HCT116 (cell line): Measurements from ENCODE around the gene BCAR1. TPM values are rescaled to one million over a fixed set of nuclear protein-coding genes. Genes with fewer than 3 reads are reported as not detected.

Source experiments
- ATAC-seq: fragments of 200-7000 bp; cut with Tn5 transposase; 2 replicates; pipeline ENCODE4 v1.9.1; 2020; ENCODE audit warnings: mild to moderate bottlenecking, moderate library complexity
- BruUV-seq: library from RNA; stranded (reverse); fragments of 400-500 nt; replicated peaks from 2 replicates; lab custom pipeline; 2021; lab: Mats Ljungman, UMichigan
- CTCF ChIA-PET: fragments of 300-600 bp; sonication (Branson Sonifier 250); formaldehyde crosslinking; loops from one replicate; lab custom pipeline; 2021; ENCODE audit warnings: antibody characterized with exemption; lab: Charles Lee
- POLR2A ChIA-PET: fragments of 300-600, 350-600 bp; sonication (Branson Sonifier 250); formaldehyde crosslinking; loops from one replicate; lab custom pipeline; 2021; ENCODE audit warnings: antibody characterized with exemption; lab: Charles Lee
- RAD21 ChIA-PET, 2 experiments: fragments of 300-600 bp; sonication (Branson Sonifier 250); formaldehyde crosslinking; loops; one replicate each; lab custom pipeline; 2023; ENCODE audit warnings: low total read pairs in 2 of 2; ENCODE audit not compliant: uncharacterized antibody in 2 of 2, unreplicated experiment in 2 of 2, low non-redundant PET in 1 of 2; lab: Charles Lee
- DNase-seq: peaks from one replicate; pipeline ENCODE4 v3.0.0-alpha.2; 2010; ENCODE audit warnings: low read depth, low spot score
- H2AFZ ChIP-seq: fragments of 200-600 bp; shearing (Covaris generic), sonication (generic); 2 replicates; pipeline ENCODE4 v1.6.1; 2017; ENCODE audit warnings: low read depth, mixed run types, mixed read lengths, antibody characterized with exemption, low read length; ENCODE audit not compliant: poor library complexity, severe bottlenecking
- H3K27ac ChIP-seq: 2 replicates; pipeline ENCODE4 v1.5.1; 2012; ENCODE audit warnings: low read depth, low read length
- H3K27me3 ChIP-seq: fragments of 200-600 bp; sonication (generic); 2 replicates; pipeline ENCODE4 v1.6.1; 2016; ENCODE audit warnings: mixed run types, low read length, mixed read lengths; ENCODE audit not compliant: insufficient read depth
- H3K36me3 ChIP-seq, 2 experiments: fragments of 200-500 bp in 1 of 2; fragments of 200-600 bp in 1 of 2; sonication (Bioruptor generic) in 1 of 2; sonication (generic) in 1 of 2; 2 replicates each; pipeline versions ENCODE4 v1.5.1 to v1.6.1; 2014 to 2016; ENCODE audit warnings: low read length in 2 of 2, inconsistent platforms in 1 of 2, mixed read lengths in 1 of 2, mixed run types in 1 of 2; ENCODE audit not compliant: insufficient read depth in 2 of 2, control insufficient read depth in 1 of 2
- H3K4me1 ChIP-seq, 2 experiments: fragments of 200-600 bp in 1 of 2; sonication (generic) in 1 of 2; 2 replicates each; pipeline versions ENCODE4 v1.5.1 to v1.6.1; 2012 to 2017; ENCODE audit warnings: low read length in 2 of 2, inconsistent platforms in 1 of 2, mild to moderate bottlenecking in 1 of 2, mixed read lengths in 1 of 2, mixed run types in 1 of 2, moderate library complexity in 1 of 2; ENCODE audit not compliant: insufficient read depth in 2 of 2, control insufficient read depth in 1 of 2
- H3K4me2 ChIP-seq: fragments of 200-600 bp; sonication (generic); 2 replicates; pipeline ENCODE4 v1.6.1; 2017; ENCODE audit warnings: mixed run types, low read length, mixed read lengths
- H3K4me3 ChIP-seq, 2 experiments: fragments of 200-600 bp in 1 of 2; sonication (generic) in 1 of 2; replicated peaks in 1 of 2; 2 replicates each; pipeline ENCODE4 v1.5.1; 2011 to 2016; ENCODE audit warnings: low read length in 2 of 2, control low read depth in 1 of 2, low read depth in 1 of 2, mild to moderate bottlenecking in 1 of 2, mixed read lengths in 1 of 2, mixed run types in 1 of 2
- H3K79me2 ChIP-seq: fragments of 200-600 bp; sonication (generic); 2 replicates; pipeline ENCODE4 v1.6.1; 2017; ENCODE audit warnings: mild to moderate bottlenecking, mixed run types, low read length, moderate library complexity, mixed read lengths; ENCODE audit not compliant: insufficient read depth
- H3K9ac ChIP-seq: fragments of 200-600 bp; sonication (generic); 2 replicates; pipeline ENCODE4 v1.6.1; 2016; ENCODE audit warnings: low read length, mixed read lengths
- H3K9me2 ChIP-seq: fragments of 200-600 bp; sonication (generic), shearing (Covaris generic); 2 replicates; pipeline ENCODE4 v1.6.1; 2017; ENCODE audit warnings: mixed run types, mild to moderate bottlenecking, moderate library complexity; ENCODE audit not compliant: insufficient read depth
- H3K9me3 ChIP-seq, 2 experiments: fragments of 200-500 bp in 1 of 2; fragments of 200-600 bp in 1 of 2; sonication (Bioruptor generic) in 1 of 2; sonication (generic) in 1 of 2; 2 replicates each; pipeline ENCODE4 v1.6.1; 2014 to 2017; ENCODE audit warnings: low read length in 2 of 2, mixed read lengths in 2 of 2, inconsistent platforms in 1 of 2, low read depth in 1 of 2, mild to moderate bottlenecking in 1 of 2, mixed run types in 1 of 2, moderate library complexity in 1 of 2; ENCODE audit not compliant: control insufficient read depth in 1 of 2, insufficient read depth in 1 of 2
- H4K20me1 ChIP-seq: fragments of 200-600 bp; sonication (generic), shearing (Covaris generic); 2 replicates; pipeline ENCODE4 v1.6.1; 2017; ENCODE audit warnings: mixed run types, mild to moderate bottlenecking, moderate library complexity; ENCODE audit not compliant: insufficient read depth
- CEBPB ChIP-seq: IDR thresholded peaks from 2 replicates; pipeline ENCODE4 v1.6.1; 2012; ENCODE audit warnings: low read depth
- FOSL1 ChIP-seq: IDR thresholded peaks from 2 replicates; pipeline ENCODE4 v1.6.1; 2012; ENCODE audit warnings: low read depth
- POLR2AphosphoS5 ChIP-seq: IDR thresholded peaks from 2 replicates; pipeline ENCODE4 v1.6.1; 2011; ENCODE audit warnings: mild to moderate bottlenecking, low read depth, low read length, moderate library complexity
- RAD21 ChIP-seq: IDR thresholded peaks from 2 replicates; pipeline ENCODE4 v1.6.1; 2012; ENCODE audit warnings: low read depth, mild to moderate bottlenecking
- SIN3A ChIP-seq: IDR thresholded peaks from 2 replicates; pipeline ENCODE4 v1.6.1; 2012; ENCODE audit warnings: low read depth
- SRF ChIP-seq: IDR thresholded peaks from 2 replicates; pipeline ENCODE4 v1.6.1; 2012; ENCODE audit warnings: low read depth
- ZNF274 ChIP-seq: fragments of 200-500 bp; sonication (Bioruptor generic); IDR thresholded peaks from 2 replicates; pipeline ENCODE4 v1.6.1; 2014; ENCODE audit warnings: mild to moderate bottlenecking, low read depth, low read length, inconsistent platforms
- intact Hi-C: fragments of 100-400 bp; cut with micrococcal nuclease; formaldehyde crosslinking; loops from 2 replicates; pipeline ENCODE4 v1.10.0; 2022
- total RNA-seq: library from RNA; stranded (reverse); gene quantifications from one replicate; pipeline ENCODE4 v1.2.1, GENCODE V29; 2021; ENCODE audit not compliant: unreplicated experiment
- TF ChIP-seq, protein P1 (sequence below): IDR thresholded peaks from 2 replicates; pipeline ENCODE4 v1.6.1; 2012
- TF ChIP-seq, protein P2 (sequence below), 3 experiments: fragments of 200-600 bp in 1 of 3; sonication (generic) in 1 of 3; IDR thresholded peaks in 2 of 3; conservative IDR thresholded peaks in 1 of 3; 2 replicates each; pipeline ENCODE4 v1.5.1; 2012 to 2017; ENCODE audit warnings: low read depth in 2 of 3, low read length in 2 of 3, antibody characterized with exemption in 1 of 3, borderline replicate concordance in 1 of 3, control low read depth in 1 of 3, mild to moderate bottlenecking in 1 of 3, mixed read lengths in 1 of 3, mixed run types in 1 of 3, moderate library complexity in 1 of 3; ENCODE audit not compliant: insufficient read depth in 1 of 3

The BCAR1 gene
- total RNA-seq, 1 experiment from 2014 or later: 49.6 TPM

DNA sequence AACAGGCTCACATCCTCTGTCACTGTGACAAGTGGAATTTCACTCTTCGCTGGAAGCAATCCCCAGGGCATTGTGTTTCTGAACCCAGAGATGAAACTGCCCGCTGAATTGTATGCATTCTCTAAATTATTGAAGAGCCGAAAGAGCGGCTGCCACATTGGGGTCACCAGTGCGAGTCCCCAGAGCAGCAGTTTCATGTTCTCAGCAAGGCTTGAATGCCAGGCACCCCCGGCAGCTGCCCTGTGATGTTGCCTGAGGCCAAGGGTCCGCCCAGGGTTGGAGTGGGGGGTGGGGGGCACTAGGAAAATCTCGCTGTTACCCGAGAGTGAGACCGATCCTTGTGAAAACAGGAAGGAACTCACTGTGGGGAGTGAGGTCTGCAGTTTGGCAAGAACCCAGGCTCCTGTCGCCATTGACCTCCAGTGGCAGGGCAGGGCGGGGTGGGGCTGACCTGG is 20.7 kb upstream of the BCAR1 start:
- H3K9ac ChIP-seq: no peak overlapping the region
- ChIA-PET CTCF (interaction anchor here (0.8 to 1.2 kb wide), 3 partner anchors 9 to 113 kb away, joined by 3 to 5 read pairs (median 3); no protein-coding TSS in a partner anchor), RAD21 (no interaction called here), POLR2A (interaction anchor here (1.7 kb wide), 1 partner anchor 11 kb away, joined by 6 read pairs; no protein-coding TSS in a partner anchor)
- H3K79me2 ChIP-seq: no peaks in the 10 kb centered on the region
- H2AFZ ChIP-seq: no peak overlapping the region
- BruUV-seq: no TSS peak
- intact Hi-C loops: no loop called here
- ATAC-seq (no peak), DNase-seq (no peak)
- H3K4me2 ChIP-seq: no peak overlapping the region; the same call in 1 of the 2 replicates
- H3K27ac ChIP-seq: no peak overlapping the region
- H4K20me1 ChIP-seq: no peaks in the 10 kb centered on the region
- H3K36me3 ChIP-seq: no peaks in the 10 kb centered on the region
- peaks cover 28 to 60% of the 10 kb centered on the region in 2 experiments for H3K4me1 ChIP-seq
- H3K9me2 ChIP-seq: no peaks in the 10 kb centered on the region
- no peaks in the 10 kb centered on the region for H3K27me3 ChIP-seq
- H3K4me3 ChIP-seq: no peak overlapping the region
- TF ChIP-seq, protein P1, sequence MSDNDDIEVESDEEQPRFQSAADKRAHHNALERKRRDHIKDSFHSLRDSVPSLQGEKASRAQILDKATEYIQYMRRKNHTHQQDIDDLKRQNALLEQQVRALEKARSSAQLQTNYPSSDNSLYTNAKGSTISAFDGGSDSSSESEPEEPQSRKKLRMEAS: no peak
- TF ChIP-seq CEBPB (no peak), FOSL1 (no peak), SRF (no peak), ZNF274 (no peak), SIN3A (no peak), RAD21 (no peak), POLR2AphosphoS5 (no peak)
- TF ChIP-seq, protein P2, sequence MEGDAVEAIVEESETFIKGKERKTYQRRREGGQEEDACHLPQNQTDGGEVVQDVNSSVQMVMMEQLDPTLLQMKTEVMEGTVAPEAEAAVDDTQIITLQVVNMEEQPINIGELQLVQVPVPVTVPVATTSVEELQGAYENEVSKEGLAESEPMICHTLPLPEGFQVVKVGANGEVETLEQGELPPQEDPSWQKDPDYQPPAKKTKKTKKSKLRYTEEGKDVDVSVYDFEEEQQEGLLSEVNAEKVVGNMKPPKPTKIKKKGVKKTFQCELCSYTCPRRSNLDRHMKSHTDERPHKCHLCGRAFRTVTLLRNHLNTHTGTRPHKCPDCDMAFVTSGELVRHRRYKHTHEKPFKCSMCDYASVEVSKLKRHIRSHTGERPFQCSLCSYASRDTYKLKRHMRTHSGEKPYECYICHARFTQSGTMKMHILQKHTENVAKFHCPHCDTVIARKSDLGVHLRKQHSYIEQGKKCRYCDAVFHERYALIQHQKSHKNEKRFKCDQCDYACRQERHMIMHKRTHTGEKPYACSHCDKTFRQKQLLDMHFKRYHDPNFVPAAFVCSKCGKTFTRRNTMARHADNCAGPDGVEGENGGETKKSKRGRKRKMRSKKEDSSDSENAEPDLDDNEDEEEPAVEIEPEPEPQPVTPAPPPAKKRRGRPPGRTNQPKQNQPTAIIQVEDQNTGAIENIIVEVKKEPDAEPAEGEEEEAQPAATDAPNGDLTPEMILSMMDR (IDR thresholded peaks at IDR 0.05 in 2 of 3, conservative IDR thresholded peaks at IDR 0.05 in 1 of 3; ENCODE audit: borderline replicate concordance in 1 of 3, insufficient read depth in 1 of 3, low read depth in 2 of 3, low read length in 2 of 3): no peak
- no peaks in the 10 kb centered on the region for H3K9me3 ChIP-seq
